Measurements from ENCODE around the gene ADRM1. TPM values are rescaled to one million over a fixed set of nuclear protein-coding genes. Genes with fewer than 3 reads are reported as not detected.
A peak's percentile ranks its signal among the peaks of the same experiment; 100 is the strongest.

The ADRM1 gene
- total RNA-seq, 1 experiment from 2014 or later, result 227 TPM

DNA sequence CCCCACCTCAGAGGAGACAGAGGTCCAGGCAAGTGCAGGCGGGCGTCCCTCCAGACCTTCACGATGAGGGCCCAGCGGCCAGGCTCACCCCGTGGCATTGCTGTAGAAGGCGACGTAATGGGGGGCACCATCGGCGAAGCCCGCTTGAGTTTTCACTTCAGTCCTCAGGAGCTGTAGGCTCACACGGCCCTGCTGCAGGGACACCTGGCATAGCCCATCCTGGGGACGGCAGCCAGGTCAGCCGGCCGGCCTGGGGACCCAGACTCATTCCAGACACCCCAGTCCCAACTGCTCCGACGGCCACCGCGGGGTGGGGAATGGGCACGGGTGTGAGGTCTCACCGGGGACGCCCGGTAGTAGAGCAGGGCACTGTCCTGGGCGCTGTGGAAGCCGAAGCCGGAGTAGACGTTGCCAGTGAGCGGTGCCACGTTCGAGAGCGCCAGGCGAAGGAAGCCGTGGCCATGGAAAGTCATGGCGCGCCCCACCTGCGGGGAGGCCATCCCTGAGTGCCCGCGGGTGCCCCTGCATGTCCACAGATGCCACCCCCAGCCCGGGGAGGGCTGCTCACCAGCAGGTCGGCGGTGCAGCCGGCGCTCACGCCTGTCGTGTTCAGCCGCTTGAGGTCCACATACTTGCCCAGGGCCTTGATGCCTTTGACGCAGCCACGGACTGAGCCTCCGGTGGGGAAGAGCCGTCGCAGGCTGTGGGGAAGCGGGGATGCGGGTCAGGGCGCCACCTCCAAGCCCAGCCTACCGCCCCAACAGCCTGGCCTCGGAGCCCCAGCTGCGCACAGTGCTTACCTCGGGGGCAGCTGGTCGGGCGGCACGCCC is 9.2 kb downstream of the ADRM1 start:
- H3K36me3 Mint-ChIP-seq (ENCODE audit: insufficient read depth, unreplicated experiment), result peaks cover 93% of the 10 kb centered on the region
- DNase-seq, result no peak
- BruUV-seq (replicated peaks), result no TSS peak
- H3K4me3 Mint-ChIP-seq (ENCODE audit: low read depth, unreplicated experiment), result no peak overlapping the region
- H3K27ac Mint-ChIP-seq (ENCODE audit: unreplicated experiment), result no peak overlapping the region
- H3K9me3 Mint-ChIP-seq (ENCODE audit: low read depth, unreplicated experiment), result no peaks in the 10 kb centered on the region
- no peaks in the 10 kb centered on the region for H3K27me3 Mint-ChIP-seq (ENCODE audit: unreplicated experiment)
- H3K4me1 Mint-ChIP-seq (ENCODE audit: low read depth, unreplicated experiment), result peaks cover 10% of the 10 kb centered on the region
- CTCF ChIA-PET, result no interaction called here
- TF ChIP-seq, protein P1, sequence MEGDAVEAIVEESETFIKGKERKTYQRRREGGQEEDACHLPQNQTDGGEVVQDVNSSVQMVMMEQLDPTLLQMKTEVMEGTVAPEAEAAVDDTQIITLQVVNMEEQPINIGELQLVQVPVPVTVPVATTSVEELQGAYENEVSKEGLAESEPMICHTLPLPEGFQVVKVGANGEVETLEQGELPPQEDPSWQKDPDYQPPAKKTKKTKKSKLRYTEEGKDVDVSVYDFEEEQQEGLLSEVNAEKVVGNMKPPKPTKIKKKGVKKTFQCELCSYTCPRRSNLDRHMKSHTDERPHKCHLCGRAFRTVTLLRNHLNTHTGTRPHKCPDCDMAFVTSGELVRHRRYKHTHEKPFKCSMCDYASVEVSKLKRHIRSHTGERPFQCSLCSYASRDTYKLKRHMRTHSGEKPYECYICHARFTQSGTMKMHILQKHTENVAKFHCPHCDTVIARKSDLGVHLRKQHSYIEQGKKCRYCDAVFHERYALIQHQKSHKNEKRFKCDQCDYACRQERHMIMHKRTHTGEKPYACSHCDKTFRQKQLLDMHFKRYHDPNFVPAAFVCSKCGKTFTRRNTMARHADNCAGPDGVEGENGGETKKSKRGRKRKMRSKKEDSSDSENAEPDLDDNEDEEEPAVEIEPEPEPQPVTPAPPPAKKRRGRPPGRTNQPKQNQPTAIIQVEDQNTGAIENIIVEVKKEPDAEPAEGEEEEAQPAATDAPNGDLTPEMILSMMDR (IDR thresholded peaks at IDR 0.05; ENCODE audit: unreplicated experiment), result no peak
- intact Hi-C loops (cut with micrococcal nuclease; ENCODE audit: unreplicated experiment), result no loop called here

GRCh38 chr20:62312662-62312977 is 9.8 kb downstream of the ADRM1 start:
- Mint-ChIP-seq H3K27me3 (ENCODE audit: unreplicated experiment) (no peaks in the 10 kb centered on the region), H3K4me1 (ENCODE audit: low read depth, unreplicated experiment) (peaks cover 10% of the 10 kb centered on the region), H3K4me3 (ENCODE audit: low read depth, unreplicated experiment) (no peak overlapping the region), H3K27ac (ENCODE audit: unreplicated experiment) (no peak overlapping the region), H3K36me3 (ENCODE audit: insufficient read depth, unreplicated experiment) (peaks cover 93% of the 10 kb centered on the region), H3K9me3 (ENCODE audit: low read depth, unreplicated experiment) (no peaks in the 10 kb centered on the region)
- CTCF ChIA-PET, result interaction anchor here (0.6 kb wide), 1 partner anchor 47 kb away, joined by 8 read pairs; no protein-coding TSS in a partner anchor
- TF ChIP-seq, protein P1 (IDR thresholded peaks at IDR 0.05; ENCODE audit: unreplicated experiment), result no peak
- no TSS peak for BruUV-seq (replicated peaks)
- no peak for DNase-seq
- intact Hi-C loops (cut with micrococcal nuclease; ENCODE audit: unreplicated experiment), result no loop called here

DNA sequence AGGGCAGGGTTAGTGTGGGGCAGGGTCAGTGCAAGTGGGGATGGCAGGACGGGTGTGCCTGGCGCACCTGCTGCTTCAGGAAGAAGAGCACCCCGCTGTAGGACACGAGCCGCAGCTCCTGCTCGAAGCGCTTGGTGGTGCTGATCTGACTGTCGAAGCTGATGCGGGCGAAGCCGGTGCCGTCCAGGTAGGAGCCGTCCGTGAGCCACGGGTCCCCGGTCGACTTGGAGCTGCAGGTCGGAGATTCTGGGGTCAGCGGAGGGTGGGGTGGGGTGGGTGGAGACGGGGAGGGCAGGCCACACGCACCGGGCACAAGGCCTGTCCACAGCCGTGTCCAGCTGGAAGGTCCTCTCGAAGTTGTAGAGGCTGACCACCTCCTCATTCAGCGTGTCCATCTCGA is 10.2 kb downstream of the ADRM1 start:
- no TSS peak for BruUV-seq (replicated peaks)

GRCh38 chr20:62313460-62314338 is 10.9 kb downstream of the ADRM1 start:
- Mint-ChIP-seq H3K27ac (ENCODE audit: unreplicated experiment) (peak overlapping the region; percentile 39), H3K9me3 (ENCODE audit: low read depth, unreplicated experiment) (no peaks in the 10 kb centered on the region), H3K36me3 (ENCODE audit: insufficient read depth, unreplicated experiment) (peaks cover 91% of the 10 kb centered on the region), H3K27me3 (ENCODE audit: unreplicated experiment) (no peaks in the 10 kb centered on the region), H3K4me3 (ENCODE audit: low read depth, unreplicated experiment) (no peak overlapping the region), H3K4me1 (ENCODE audit: low read depth, unreplicated experiment) (peaks cover 6% of the 10 kb centered on the region)
- no TSS peak for BruUV-seq (replicated peaks)
- TF ChIP-seq, protein P1 (IDR thresholded peaks at IDR 0.05; ENCODE audit: unreplicated experiment), result no peak
- DNase-seq, result no peak
- CTCF ChIA-PET, result interaction anchor here (0.5 kb wide), 1 partner anchor 97 kb away, joined by 4 read pairs; no protein-coding TSS in a partner anchor
- intact Hi-C loops (cut with micrococcal nuclease; ENCODE audit: unreplicated experiment), result no loop called here

More for the DNA sequence above, 10.2 kb downstream of the ADRM1 start:
- peaks cover 10% of the 10 kb centered on the region for H3K4me1 Mint-ChIP-seq (ENCODE audit: low read depth, unreplicated experiment)
- intact Hi-C loops (cut with micrococcal nuclease; ENCODE audit: unreplicated experiment), result no loop called here
- peaks cover 92% of the 10 kb centered on the region for H3K36me3 Mint-ChIP-seq (ENCODE audit: insufficient read depth, unreplicated experiment)
- H3K27me3 Mint-ChIP-seq (ENCODE audit: unreplicated experiment), result no peaks in the 10 kb centered on the region
- no peak overlapping the region for H3K27ac Mint-ChIP-seq (ENCODE audit: unreplicated experiment)
- H3K4me3 Mint-ChIP-seq (ENCODE audit: low read depth, unreplicated experiment), result no peak overlapping the region
- TF ChIP-seq, protein P1 (IDR thresholded peaks at IDR 0.05; ENCODE audit: unreplicated experiment), result no peak
- H3K9me3 Mint-ChIP-seq (ENCODE audit: low read depth, unreplicated experiment), result no peaks in the 10 kb centered on the region
- no peak for DNase-seq
- CTCF ChIA-PET, result interaction anchor here (0.6 kb wide), 1 partner anchor 46 kb away, joined by 8 read pairs; no protein-coding TSS in a partner anchor

All from Calu3 (cell line).